Measurements from ENCODE around the gene LRMDA. TPM values are rescaled to one million over a fixed set of nuclear protein-coding genes. Genes with fewer than 3 reads are reported as not detected.

Gene LRMDA
- total and polyA plus RNA-seq, 10 of the 15 experiments (the other 5 are each of a cell fraction or from before 2014, with no cell fraction given): 0.07 to 0.54 (median 0.29) TPM; not detected in 4

- 31% methylated on average over 11 of the region's 11 CpGs for WGBS (ENCODE audit: insufficient coverage, insufficient replicate concordance, low lambda C conversion rate, missing lambda C conversion rate)
These were observed 456.7 kb downstream of the LRMDA start for GRCh38 chr10:75887992-75888680.

More at GRCh38 chr10:75887992-75888680, 456.7 kb downstream of the LRMDA start:
- H3K4me3 ChIP-seq: no peak overlapping the region
- FAIRE-seq: no peak
- no peak overlapping the region for H3K9ac ChIP-seq (ENCODE audit: control insufficient read depth, insufficient read depth, low read length)
- no peak overlapping the region for H3K27ac ChIP-seq (ENCODE audit: control insufficient read depth, insufficient read depth)
- POLR2A ChIA-PET: no interaction called here
- no peaks in the 10 kb centered on the region for H3K4me1 ChIP-seq (ENCODE audit: control insufficient read depth, insufficient read depth, low read length)
- no peak overlapping the region for H2AFZ ChIP-seq (ENCODE audit: control insufficient read depth, low read depth, low read length)
- in situ Hi-C loops (cut with MboI) (no loop called here), intact Hi-C loops (cut with micrococcal nuclease; ENCODE audit: unreplicated experiment) (no loop called here)
- H4K20me1 ChIP-seq (ENCODE audit: control insufficient read depth, insufficient read depth): no peaks in the 10 kb centered on the region
- H3K9me3 ChIP-seq (replicated peaks; ENCODE audit: control insufficient read depth, insufficient read depth, low read length): no peaks in the 10 kb centered on the region
- ATAC-seq: no peak
- H3K27me3 ChIP-seq (replicated peaks in 1 of 2; ENCODE audit: control insufficient read depth in 2 of 2, insufficient read depth in 2 of 2, low read length in 1 of 2): no peaks in the 10 kb centered on the region
- TF ChIP-seq ZNF274 (IDR thresholded peaks at IDR 0.05; ENCODE audit: insufficient read depth, insufficient read length) (no peak), NKRF (conservative IDR thresholded peaks at IDR 0.05) (no peak), FOXM1 (IDR thresholded peaks at IDR 0.05; ENCODE audit: low read depth, low read length) (no peak), ZBTB40 (IDR thresholded peaks at IDR 0.05; ENCODE audit: borderline replicate concordance) (no peak)
- no peaks in the 10 kb centered on the region for H3K79me2 ChIP-seq (ENCODE audit: control insufficient read depth, insufficient read depth, low read length)
- no peaks in the 10 kb centered on the region for H3K36me3 ChIP-seq (ENCODE audit: control insufficient read depth in 2 of 2, insufficient read depth in 2 of 2, low read length in 1 of 2)
- RAD21 ChIA-PET (ENCODE audit: unreplicated experiment): no interaction called here
- no peak overlapping the region for H3K4me2 ChIP-seq (ENCODE audit: control insufficient read depth, insufficient read depth)
- SMC1A ChIA-PET (ENCODE audit: uncharacterized antibody, unreplicated experiment): interaction anchor here (0.8 to 1.8 kb wide), 2 partner anchors 15 to 22 kb away, joined by 4 to 6 read pairs; no protein-coding TSS in a partner anchor
- no TSS peak for BruUV-seq (replicated peaks)
- CTCF ChIA-PET: interaction anchor here (1.0 to 1.1 kb wide), 2 partner anchors 10 to 11 kb away, joined by 3 to 4 read pairs; no protein-coding TSS in a partner anchor
- no peak for DNase-seq (ENCODE audit: low read depth, low spot score)

Measured in GM12878 (cell line).